Astrocyte (in vitro differentiated cells and primary cell): ENCODE measurements around the gene PERM1.

Source experiments
- EZH2 ChIP-seq: IDR thresholded peaks from 2 replicates; pipeline ENCODE4 v1.6.1; 2012; ENCODE audit warnings: mild to moderate bottlenecking, low read length, inconsistent platforms; ENCODE audit not compliant: insufficient read depth
- TF ChIP-seq, protein P1 (sequence below): IDR thresholded peaks from 2 replicates; pipeline ENCODE4 v1.5.1; 2011; ENCODE audit warnings: low read depth, mild to moderate bottlenecking, inconsistent platforms, low read length, moderate library complexity; ENCODE audit not compliant: insufficient read depth

- TF ChIP-seq, protein P1, sequence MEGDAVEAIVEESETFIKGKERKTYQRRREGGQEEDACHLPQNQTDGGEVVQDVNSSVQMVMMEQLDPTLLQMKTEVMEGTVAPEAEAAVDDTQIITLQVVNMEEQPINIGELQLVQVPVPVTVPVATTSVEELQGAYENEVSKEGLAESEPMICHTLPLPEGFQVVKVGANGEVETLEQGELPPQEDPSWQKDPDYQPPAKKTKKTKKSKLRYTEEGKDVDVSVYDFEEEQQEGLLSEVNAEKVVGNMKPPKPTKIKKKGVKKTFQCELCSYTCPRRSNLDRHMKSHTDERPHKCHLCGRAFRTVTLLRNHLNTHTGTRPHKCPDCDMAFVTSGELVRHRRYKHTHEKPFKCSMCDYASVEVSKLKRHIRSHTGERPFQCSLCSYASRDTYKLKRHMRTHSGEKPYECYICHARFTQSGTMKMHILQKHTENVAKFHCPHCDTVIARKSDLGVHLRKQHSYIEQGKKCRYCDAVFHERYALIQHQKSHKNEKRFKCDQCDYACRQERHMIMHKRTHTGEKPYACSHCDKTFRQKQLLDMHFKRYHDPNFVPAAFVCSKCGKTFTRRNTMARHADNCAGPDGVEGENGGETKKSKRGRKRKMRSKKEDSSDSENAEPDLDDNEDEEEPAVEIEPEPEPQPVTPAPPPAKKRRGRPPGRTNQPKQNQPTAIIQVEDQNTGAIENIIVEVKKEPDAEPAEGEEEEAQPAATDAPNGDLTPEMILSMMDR, result no peak
- no peak for TF ChIP-seq EZH2
Measured at GRCh38 chr1:966135-966703, 15.7 kb downstream of the PERM1 start, which contains the start of gene PLEKHN1.
